Mesendoderm (in vitro differentiated cells): ENCODE results near the gene RAP2A.

ENCODE experiments used
- DNase-seq: peaks from one replicate; pipeline ENCODE4 v3.0.0; 2013
- H2AK5ac ChIP-seq: 2 replicates; pipeline ENCODE4 v1.6.1; 2013; ENCODE audit warnings: low read length, inconsistent platforms
- H2BK120ac ChIP-seq: 2 replicates; pipeline ENCODE4 v1.6.1; 2013; ENCODE audit warnings: low read depth, mild to moderate bottlenecking, low read length, moderate library complexity, mixed read lengths
- H2BK15ac ChIP-seq: replicated peaks from 2 replicates; pipeline ENCODE4 v1.6.1; 2013; ENCODE audit warnings: low read depth, mild to moderate bottlenecking, moderate library complexity
- H2BK5ac ChIP-seq: 2 replicates; pipeline ENCODE4 v1.6.1; 2013; ENCODE audit warnings: low read length, inconsistent platforms
- H3K18ac ChIP-seq: 2 replicates; pipeline ENCODE4 v1.6.1; 2013; ENCODE audit warnings: mild to moderate bottlenecking, low read length, mixed read lengths
- H3K23ac ChIP-seq: one replicate; pipeline ENCODE4 v1.6.1; 2013; ENCODE audit warnings: low read length
- H3K27ac ChIP-seq: 2 replicates; pipeline ENCODE4 v1.5.1; 2013; ENCODE audit warnings: low read depth, mild to moderate bottlenecking, inconsistent platforms, low read length, moderate library complexity
- H3K27me3 ChIP-seq: 2 replicates; pipeline ENCODE4 v1.6.1; 2013; ENCODE audit warnings: low read length, control low read depth, mild to moderate bottlenecking, inconsistent platforms; ENCODE audit not compliant: insufficient read depth, poor library complexity
- H3K36me3 ChIP-seq: 2 replicates; pipeline ENCODE4 v1.6.1; 2013; ENCODE audit warnings: low read length, inconsistent platforms; ENCODE audit not compliant: control insufficient read depth, insufficient read depth
- H3K4ac ChIP-seq: one replicate; pipeline ENCODE4 v1.6.1; 2013; ENCODE audit warnings: low read depth, mild to moderate bottlenecking, low read length, moderate library complexity
- H3K4me1 ChIP-seq: 2 replicates; pipeline ENCODE4 v1.6.1; 2013; ENCODE audit warnings: low read depth, low read length, inconsistent platforms; ENCODE audit not compliant: control insufficient read depth
- H3K4me2 ChIP-seq: 2 replicates; pipeline ENCODE4 v1.6.1; 2013; ENCODE audit warnings: low read length
- H3K4me3 ChIP-seq: 2 replicates; pipeline ENCODE4 v1.5.1; 2013; ENCODE audit warnings: mild to moderate bottlenecking, low read length
- H3K56ac ChIP-seq: one replicate; pipeline ENCODE4 v1.6.1; 2013; ENCODE audit warnings: low read length
- H3K79me1 ChIP-seq: 2 replicates; pipeline ENCODE4 v1.6.1; 2013; ENCODE audit warnings: low read length, inconsistent platforms
- H3K79me2 ChIP-seq: 2 replicates; pipeline ENCODE4 v1.6.1; 2013; ENCODE audit warnings: mild to moderate bottlenecking, low read length; ENCODE audit not compliant: control insufficient read depth, insufficient read depth
- H3K9ac ChIP-seq: 2 replicates; pipeline ENCODE4 v1.6.1; 2013; ENCODE audit warnings: low read length, inconsistent platforms
- H4K5ac ChIP-seq: one replicate; pipeline ENCODE4 v1.6.1; 2013; ENCODE audit warnings: low read length
- H4K8ac ChIP-seq: one replicate; pipeline ENCODE4 v1.6.1; 2013; ENCODE audit warnings: low read depth, mild to moderate bottlenecking, control low read depth, low read length, moderate library complexity
- WGBS: extraction: QIAGEN DNeasy Blood & Tissue Kit; methylation state at CpG from one replicate; pipeline ENCODE4 v1.1.7; 2013; ENCODE audit warnings: low lambda C conversion rate, missing lambda C conversion rate; ENCODE audit not compliant: insufficient coverage; ENCODE audit errors: extremely low coverage; 5-methylcytosine and 5-hydroxymethylcytosine counted together

The RAP2A gene

GRCh38 chr13:97498419-97498818, 64.5 kb downstream of the RAP2A start:
- Histone ChIP-seq H3K9ac (no peak overlapping the region), H2AK5ac (no peak overlapping the region), H2BK120ac (no peak overlapping the region), H3K23ac (no peak overlapping the region), H3K56ac (no peak overlapping the region), H3K79me2 (no peaks in the 10 kb centered on the region), H2BK15ac (no peak overlapping the region), H4K5ac (no peak overlapping the region), H4K8ac (no peak overlapping the region), H3K36me3 (no peaks in the 10 kb centered on the region), H3K18ac (no peak overlapping the region), H3K4ac (no peak overlapping the region), H3K27me3 (no peaks in the 10 kb centered on the region), H3K4me1 (no peaks in the 10 kb centered on the region), H3K4me3 (no peak overlapping the region), H3K79me1 (no peaks in the 10 kb centered on the region), H3K4me2 (no peak overlapping the region), H3K27ac (no peak overlapping the region), H2BK5ac (no peak overlapping the region)
- WGBS = no CpG with 5 or more reads among the region's 1 CpG
- no peak for DNase-seq

- no peak overlapping the region for H2BK15ac ChIP-seq
- no peak overlapping the region for H3K4ac ChIP-seq
- H3K79me1 ChIP-seq = no peaks in the 10 kb centered on the region
- no peak overlapping the region for H2AK5ac ChIP-seq
- H3K27ac ChIP-seq = no peak overlapping the region
- DNase-seq = no peak
- H3K23ac ChIP-seq = no peak overlapping the region
- H2BK120ac ChIP-seq = no peak overlapping the region
- no peak overlapping the region for H4K5ac ChIP-seq
- no peak overlapping the region for H3K18ac ChIP-seq
- no peak overlapping the region for H3K4me3 ChIP-seq
- no peak overlapping the region for H3K56ac ChIP-seq
- WGBS = no CpG with 5 or more reads among the region's 4 CpGs
- H3K79me2 ChIP-seq = no peaks in the 10 kb centered on the region
- H3K36me3 ChIP-seq = no peaks in the 10 kb centered on the region
- H2BK5ac ChIP-seq = no peak overlapping the region
- H3K4me2 ChIP-seq = no peak overlapping the region
- no peaks in the 10 kb centered on the region for H3K27me3 ChIP-seq
- no peaks in the 10 kb centered on the region for H3K4me1 ChIP-seq
- H4K8ac ChIP-seq = no peak overlapping the region
- H3K9ac ChIP-seq = no peak overlapping the region
Measured at GRCh38 chr13:97499181-97499580, 65.2 kb downstream of the RAP2A start.

- H3K9ac ChIP-seq = no peak overlapping the region
- H2AK5ac ChIP-seq = no peak overlapping the region
- no peak overlapping the region for H3K18ac ChIP-seq
- no peak overlapping the region for H3K27ac ChIP-seq
- H3K23ac ChIP-seq = no peak overlapping the region
- H3K27me3 ChIP-seq = no peaks in the 10 kb centered on the region
- WGBS = no CpG with 5 or more reads among the region's 4 CpGs
- H3K79me1 ChIP-seq = no peaks in the 10 kb centered on the region
- H3K36me3 ChIP-seq = no peaks in the 10 kb centered on the region
- no peaks in the 10 kb centered on the region for H3K79me2 ChIP-seq
- H4K8ac ChIP-seq = no peak overlapping the region
- no peak overlapping the region for H3K56ac ChIP-seq
- no peak for DNase-seq
- H3K4me2 ChIP-seq = no peak overlapping the region
- H4K5ac ChIP-seq = no peak overlapping the region
- no peaks in the 10 kb centered on the region for H3K4me1 ChIP-seq
- H3K4ac ChIP-seq = no peak overlapping the region
- H2BK120ac ChIP-seq = no peak overlapping the region
- no peak overlapping the region for H3K4me3 ChIP-seq
- no peak overlapping the region for H2BK15ac ChIP-seq
- H2BK5ac ChIP-seq = no peak overlapping the region
Measured at GRCh38 chr13:97502181-97502580, 68.2 kb downstream of the RAP2A start.

DNA sequence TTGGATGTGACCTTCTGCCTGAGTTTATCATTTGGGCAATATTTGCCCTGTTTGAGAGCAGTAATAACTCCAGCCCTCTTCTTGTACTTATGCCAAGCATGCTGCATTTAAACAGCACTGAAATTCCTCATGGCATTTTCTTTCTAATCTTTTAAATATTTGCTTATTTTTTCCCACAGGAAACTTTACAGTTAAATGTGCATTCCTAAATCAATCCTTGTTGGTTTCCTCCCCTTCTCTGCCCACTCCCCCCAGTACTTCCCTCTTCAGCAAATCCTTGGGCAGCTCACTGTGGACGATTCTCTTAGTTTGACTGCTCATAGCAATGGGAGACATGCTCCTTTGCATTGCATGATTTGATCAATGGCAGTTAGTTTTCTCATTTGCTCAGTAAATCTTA, 68.7 kb downstream of the RAP2A start:
- Histone ChIP-seq H4K5ac (no peak overlapping the region), H3K4me3 (no peak overlapping the region), H3K4me1 (no peaks in the 10 kb centered on the region), H2BK5ac (no peak overlapping the region), H3K79me2 (no peaks in the 10 kb centered on the region), H2BK15ac (no peak overlapping the region), H3K18ac (no peak overlapping the region), H2BK120ac (no peak overlapping the region), H2AK5ac (no peak overlapping the region), H4K8ac (no peak overlapping the region), H3K4ac (no peak overlapping the region), H3K56ac (no peak overlapping the region), H3K4me2 (no peak overlapping the region), H3K9ac (no peak overlapping the region), H3K27ac (no peak overlapping the region), H3K23ac (no peak overlapping the region), H3K27me3 (no peaks in the 10 kb centered on the region), H3K79me1 (no peaks in the 10 kb centered on the region), H3K36me3 (no peaks in the 10 kb centered on the region)
- WGBS = no CpG with 5 or more reads among the region's 1 CpG
- DNase-seq = no peak

GRCh38 chr13:97505017-97505416, 71.0 kb downstream of the RAP2A start:
- no peaks in the 10 kb centered on the region for H3K79me2 ChIP-seq
- H4K5ac ChIP-seq = no peak overlapping the region
- H3K36me3 ChIP-seq = no peaks in the 10 kb centered on the region
- no peak overlapping the region for H3K23ac ChIP-seq
- no peaks in the 10 kb centered on the region for H3K4me1 ChIP-seq
- no peak overlapping the region for H2BK15ac ChIP-seq
- DNase-seq = no peak
- no peak overlapping the region for H3K56ac ChIP-seq
- no peak overlapping the region for H3K18ac ChIP-seq
- no peak overlapping the region for H2BK120ac ChIP-seq
- H3K4ac ChIP-seq = no peak overlapping the region
- no peak overlapping the region for H3K4me2 ChIP-seq
- no peak overlapping the region for H4K8ac ChIP-seq
- no peak overlapping the region for H2BK5ac ChIP-seq
- no peak overlapping the region for H2AK5ac ChIP-seq
- no peak overlapping the region for H3K9ac ChIP-seq
- no peak overlapping the region for H3K4me3 ChIP-seq
- WGBS = no CpG with 5 or more reads among the region's 1 CpG
- no peaks in the 10 kb centered on the region for H3K27me3 ChIP-seq
- H3K79me1 ChIP-seq = no peaks in the 10 kb centered on the region
- H3K27ac ChIP-seq = no peak overlapping the region

GRCh38 chr13:97506511-97506910, 72.5 kb downstream of the RAP2A start:
- no peak for DNase-seq
- H3K4me2 ChIP-seq = no peak overlapping the region
- no peak overlapping the region for H2AK5ac ChIP-seq
- H2BK15ac ChIP-seq = no peak overlapping the region
- H3K36me3 ChIP-seq = no peaks in the 10 kb centered on the region
- H2BK120ac ChIP-seq = no peak overlapping the region
- no peaks in the 10 kb centered on the region for H3K27me3 ChIP-seq
- H3K27ac ChIP-seq = no peak overlapping the region
- no peak overlapping the region for H2BK5ac ChIP-seq
- WGBS = no CpG with 5 or more reads among the region's 4 CpGs
- H4K8ac ChIP-seq = no peak overlapping the region
- H3K56ac ChIP-seq = no peak overlapping the region
- no peaks in the 10 kb centered on the region for H3K4me1 ChIP-seq
- H3K79me2 ChIP-seq = no peaks in the 10 kb centered on the region
- no peak overlapping the region for H3K23ac ChIP-seq
- H3K4ac ChIP-seq = no peak overlapping the region
- no peak overlapping the region for H4K5ac ChIP-seq
- H3K18ac ChIP-seq = no peak overlapping the region
- no peak overlapping the region for H3K9ac ChIP-seq
- no peak overlapping the region for H3K4me3 ChIP-seq
- H3K79me1 ChIP-seq = no peaks in the 10 kb centered on the region
